Adipocyte (in vitro differentiated cells): ENCODE data around the gene ATXN1.
"Not testable (repeated sequence)": the region's sequence is repeated elsewhere in the genome, so short reads cannot be mapped to it uniquely, and the experiment has no call there.

Source experiments
- DNase-seq: peaks from one replicate; pipeline ENCODE4 v3.0.0-alpha.2; 2015; ENCODE audit warnings: low read depth
- H3K27me3 ChIP-seq: replicated peaks from 2 replicates; pipeline ENCODE4 v1.7.0; 2013; ENCODE audit warnings: mild to moderate bottlenecking, low read length, moderate library complexity; ENCODE audit not compliant: control insufficient read depth, insufficient read depth
- H3K36me3 ChIP-seq: 2 replicates; pipeline ENCODE4 v1.7.0; 2013; ENCODE audit warnings: low read length, mild to moderate bottlenecking, moderate library complexity; ENCODE audit not compliant: control insufficient read depth, insufficient read depth, severe bottlenecking
- H3K4me1 ChIP-seq: 2 replicates; pipeline ENCODE4 v1.7.0; 2013; ENCODE audit warnings: mild to moderate bottlenecking, low read length, moderate library complexity; ENCODE audit not compliant: control insufficient read depth, insufficient read depth
- H3K4me3 ChIP-seq: 2 replicates; pipeline ENCODE4 v1.7.0; 2013; ENCODE audit warnings: mild to moderate bottlenecking, low read length, moderate library complexity
- H3K9ac ChIP-seq: 2 replicates; pipeline ENCODE4 v1.7.0; 2013; ENCODE audit warnings: mild to moderate bottlenecking, low read length, moderate library complexity
- H3K9me3 ChIP-seq: 2 replicates; pipeline ENCODE4 v1.7.0; 2013; ENCODE audit warnings: mild to moderate bottlenecking, low read length, moderate library complexity; ENCODE audit not compliant: control insufficient read depth

ATXN1 gene

DNA sequence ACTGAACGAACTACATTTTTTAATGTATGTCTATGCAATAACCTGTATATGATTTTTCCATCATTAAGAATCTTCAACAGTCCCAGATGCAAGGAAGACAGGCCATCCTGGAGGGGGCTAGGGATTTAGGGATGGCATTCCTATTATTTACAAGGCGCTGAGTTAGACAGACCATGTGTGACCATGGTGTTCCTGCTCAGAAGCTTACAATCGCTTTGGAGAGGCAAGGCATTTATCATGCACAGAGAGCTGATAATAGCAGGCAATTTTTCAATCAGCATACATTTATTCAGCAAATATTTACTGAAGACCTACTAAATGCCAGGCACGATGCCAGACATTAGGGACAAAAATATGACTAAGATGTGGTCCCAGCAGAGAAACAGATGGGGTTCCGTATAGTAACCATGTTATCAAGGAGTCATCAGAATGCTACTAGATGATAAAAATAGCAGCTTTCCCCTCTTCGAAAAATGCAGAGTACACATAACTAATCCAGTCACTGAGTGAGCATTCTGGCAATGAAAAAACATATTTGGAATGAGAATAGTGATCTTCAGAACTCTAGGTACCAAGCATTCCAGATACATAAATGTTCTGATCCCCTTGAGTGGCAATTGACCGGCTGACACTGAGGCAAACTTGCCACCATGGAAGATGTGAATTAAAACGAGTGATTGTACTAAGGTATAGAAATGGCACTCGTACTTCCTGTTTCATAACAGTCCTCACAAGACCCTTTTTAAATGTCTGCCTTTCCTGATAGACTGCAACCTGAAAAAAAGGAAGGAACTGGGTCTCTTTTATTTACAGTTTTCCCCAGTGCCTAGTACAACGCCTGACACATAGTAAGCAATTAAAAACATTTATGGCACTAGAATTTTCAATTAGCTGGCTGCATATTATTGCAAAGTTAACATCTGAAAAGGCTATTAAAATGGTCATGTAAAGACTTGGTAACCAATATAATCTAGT, 135.7 kb downstream of the ATXN1 start:
- peak; percentile 21 for DNase-seq

GRCh38 chr6:16624636-16625290, 136.5 kb downstream of the ATXN1 start:
- no peaks in the 10 kb centered on the region for H3K9me3 ChIP-seq
- H3K27me3 ChIP-seq, result no peaks in the 10 kb centered on the region
- H3K4me1 ChIP-seq, result peaks cover 4% of the 10 kb centered on the region
- peak; percentile 53 for DNase-seq
- no peak overlapping the region for H3K4me3 ChIP-seq
- no peak overlapping the region for H3K9ac ChIP-seq
- no peaks in the 10 kb centered on the region for H3K36me3 ChIP-seq

More for the DNA sequence above, 135.7 kb downstream of the ATXN1 start:
- H3K9ac ChIP-seq, result no peak overlapping the region
- peaks cover 4% of the 10 kb centered on the region for H3K4me1 ChIP-seq
- no peaks in the 10 kb centered on the region for H3K27me3 ChIP-seq
- no peaks in the 10 kb centered on the region for H3K36me3 ChIP-seq
- H3K9me3 ChIP-seq, result no peaks in the 10 kb centered on the region
- H3K4me3 ChIP-seq, result no peak overlapping the region

GRCh38 chr6:16623731-16624130, 137.5 kb downstream of the ATXN1 start:
- H3K9ac ChIP-seq, result no peak overlapping the region
- H3K36me3 ChIP-seq, result no peaks in the 10 kb centered on the region
- no peak overlapping the region for H3K4me3 ChIP-seq

GRCh38 chr6:16623029-16623653, 138.1 kb downstream of the ATXN1 start:
- Histone ChIP-seq H3K4me3 (no peak overlapping the region), H3K27me3 (no peaks in the 10 kb centered on the region), H3K4me1 (peaks cover 8% of the 10 kb centered on the region), H3K9ac (no peak overlapping the region), H3K36me3 (no peaks in the 10 kb centered on the region), H3K9me3 (no peaks in the 10 kb centered on the region)
- peak; percentile 22 for DNase-seq

More at GRCh38 chr6:16623731-16624130, 137.5 kb downstream of the ATXN1 start:
- Histone ChIP-seq H3K4me1 (peaks cover 6% of the 10 kb centered on the region), H3K27me3 (no peaks in the 10 kb centered on the region), H3K9me3 (no peaks in the 10 kb centered on the region)
- DNase-seq, result no peak

- Histone ChIP-seq H3K9ac (no peak overlapping the region), H3K4me1 (peaks cover 8% of the 10 kb centered on the region), H3K27me3 (no peaks in the 10 kb centered on the region), H3K36me3 (no peaks in the 10 kb centered on the region), H3K9me3 (no peaks in the 10 kb centered on the region), H3K4me3 (no peak overlapping the region)
- no peak for DNase-seq
Measured at GRCh38 chr6:16622193-16622592, 139.1 kb downstream of the ATXN1 start.

DNA sequence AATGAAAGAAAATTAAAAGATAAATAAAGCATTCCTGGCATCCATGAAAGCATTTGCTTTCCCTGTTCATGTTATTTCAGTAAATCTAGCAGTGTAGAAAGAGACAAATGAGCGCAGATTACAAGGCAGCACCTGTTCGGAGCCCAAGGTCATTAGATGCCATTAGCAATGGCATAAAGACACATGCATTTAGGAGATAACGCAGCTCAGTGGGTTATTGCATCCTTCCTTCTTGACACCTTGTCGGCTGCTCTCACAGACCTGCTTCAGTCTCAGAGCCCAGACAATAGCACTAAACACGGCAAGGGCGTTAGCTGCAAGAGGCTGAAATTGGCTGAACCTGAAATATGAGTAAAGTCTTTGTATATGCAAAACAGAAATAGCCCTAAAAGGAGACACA, 140.3 kb downstream of the ATXN1 start:
- Histone ChIP-seq H3K4me3 (no peak overlapping the region), H3K9me3 (no peaks in the 10 kb centered on the region), H3K9ac (no peak overlapping the region), H3K36me3 (no peaks in the 10 kb centered on the region), H3K4me1 (peaks cover 8% of the 10 kb centered on the region), H3K27me3 (no peaks in the 10 kb centered on the region)
- no peak for DNase-seq

- Histone ChIP-seq H3K36me3 (no peaks in the 10 kb centered on the region), H3K27me3 (no peaks in the 10 kb centered on the region)
- no peak for DNase-seq
Measured at GRCh38 chr6:16619777-16620176, 141.5 kb downstream of the ATXN1 start.

DNA sequence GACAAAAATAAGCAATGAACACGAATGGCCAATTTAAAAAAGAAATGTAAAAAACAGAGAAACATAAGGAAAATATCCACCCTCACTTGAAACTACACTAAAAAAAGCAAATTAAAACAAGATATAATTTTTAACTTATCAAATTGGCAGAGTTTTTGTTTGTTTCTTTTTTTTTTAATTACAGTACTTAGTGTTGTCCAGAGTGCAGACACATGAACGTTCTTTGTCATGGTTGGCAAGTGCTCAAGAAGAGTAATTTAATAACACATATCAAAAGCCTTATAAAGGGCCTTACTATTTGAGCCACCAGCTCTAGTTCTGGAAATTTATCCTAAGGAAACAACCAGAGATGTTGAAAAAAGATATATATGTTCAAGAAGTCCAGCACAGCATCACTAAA, 142.3 kb downstream of the ATXN1 start:
- DNase-seq, result no peak
- H3K9ac ChIP-seq, result no peak overlapping the region
- no peaks in the 10 kb centered on the region for H3K27me3 ChIP-seq
- no peaks in the 10 kb centered on the region for H3K9me3 ChIP-seq
- no peaks in the 10 kb centered on the region for H3K36me3 ChIP-seq
- H3K4me3 ChIP-seq, result no peak overlapping the region
- peaks cover 4% of the 10 kb centered on the region for H3K4me1 ChIP-seq

More at GRCh38 chr6:16619777-16620176, 141.5 kb downstream of the ATXN1 start:
- Histone ChIP-seq H3K9me3 (no peaks in the 10 kb centered on the region), H3K4me3 (no peak overlapping the region), H3K9ac (no peak overlapping the region), H3K4me1 (peaks cover 4% of the 10 kb centered on the region)

- H3K9me3 ChIP-seq, H3K9ac ChIP-seq, H3K27me3 ChIP-seq, H3K4me1 ChIP-seq, H3K36me3 ChIP-seq, DNase-seq, H3K4me3 ChIP-seq: not testable (repeated sequence)
Measured at GRCh38 chr6:16615215-16615614, 146.0 kb downstream of the ATXN1 start.

DNA sequence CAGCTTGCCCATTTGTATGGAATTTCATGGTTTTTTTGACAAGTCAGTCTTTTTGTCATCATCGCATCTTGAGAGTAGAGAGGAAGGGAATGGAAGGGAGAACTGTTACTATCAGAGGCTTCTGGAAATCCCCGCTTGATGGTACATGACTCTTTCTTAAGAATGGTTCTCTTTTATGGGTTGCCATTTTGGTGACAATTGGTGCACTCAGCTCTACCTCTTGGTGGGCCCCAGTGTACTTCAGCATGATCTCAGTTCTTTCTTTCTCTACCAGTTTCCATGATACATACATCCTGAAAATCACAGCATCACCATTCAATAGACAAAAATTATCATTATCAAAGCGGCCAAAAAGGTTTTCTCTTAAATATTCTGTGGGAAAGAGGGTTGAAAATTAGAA, 147.1 kb downstream of the ATXN1 start:
- not testable (repeated sequence) for H3K27me3 ChIP-seq, H3K9me3 ChIP-seq, H3K4me1 ChIP-seq, H3K36me3 ChIP-seq, H3K9ac ChIP-seq, H3K4me3 ChIP-seq, DNase-seq

DNA sequence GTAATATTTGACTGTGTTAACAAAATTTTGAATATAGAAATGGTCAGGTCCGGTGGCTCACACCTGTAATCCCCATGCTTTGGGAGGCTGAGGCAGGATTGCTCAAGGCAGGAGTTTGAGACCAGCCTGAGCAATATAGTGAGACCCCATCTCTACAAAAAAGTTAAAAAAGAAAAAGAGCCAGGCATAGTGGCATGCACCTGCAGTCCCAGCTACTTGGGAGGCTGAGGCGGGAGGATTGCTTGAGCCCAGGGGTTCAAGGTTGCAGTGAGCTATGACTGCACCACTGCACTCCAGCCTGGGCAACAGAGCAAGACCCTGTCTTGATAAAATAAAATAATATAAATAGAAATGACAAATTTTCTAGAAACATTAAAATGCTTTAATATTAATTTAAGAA, 147.8 kb downstream of the ATXN1 start:
- not testable (repeated sequence) for H3K36me3 ChIP-seq, H3K27me3 ChIP-seq, H3K4me3 ChIP-seq, DNase-seq, H3K4me1 ChIP-seq, H3K9me3 ChIP-seq, H3K9ac ChIP-seq
